ENCODE results near the gene ROBO1.
"Not testable (repeated sequence)": the region's sequence is repeated elsewhere in the genome, so short reads cannot be mapped to it uniquely, and the experiment has no call there.

ROBO1 gene

DNA sequence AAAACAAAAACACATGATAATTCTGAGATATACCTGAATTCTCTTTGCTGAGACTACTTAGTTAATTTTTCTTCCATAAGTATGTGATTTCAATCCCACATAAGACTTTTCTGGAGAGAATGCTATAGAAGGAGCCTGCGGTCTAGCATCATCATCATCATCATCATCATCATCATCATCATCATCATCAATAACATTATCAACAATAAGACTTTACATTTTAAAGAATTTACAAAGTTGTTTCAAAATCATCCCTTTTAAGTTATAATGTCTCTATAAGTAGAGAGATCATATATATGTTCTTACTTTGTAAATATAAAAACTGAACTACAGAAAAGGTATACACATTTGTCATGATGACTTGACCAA, 965.3 kb downstream of the ROBO1 start:
- DNase-seq (ENCODE audit: low read depth in 2 of 2): no peak

- no peak for DNase-seq (ENCODE audit: low read depth in 2 of 2)
These were observed 965.8 kb downstream of the ROBO1 start for GRCh38 chr3:78801926-78802561.

DNA sequence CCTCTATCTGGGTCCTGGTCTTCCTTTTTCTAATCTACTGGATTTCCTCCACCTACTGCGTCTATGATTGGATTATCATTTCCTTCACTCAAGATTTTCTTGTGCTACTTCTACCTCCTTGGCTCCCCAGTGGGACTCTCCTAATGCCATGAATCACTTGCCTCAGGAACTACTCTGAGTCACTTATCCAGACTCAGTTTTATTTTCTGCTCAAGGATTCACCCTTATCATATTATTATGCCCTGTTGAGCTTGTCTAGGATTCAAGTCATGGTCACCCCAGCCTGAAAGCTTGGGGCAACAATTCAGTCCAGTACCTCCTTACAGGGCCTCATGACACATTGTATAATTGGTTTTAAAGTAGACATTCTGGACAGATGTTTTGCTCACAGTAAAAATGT, 968.1 kb downstream of the ROBO1 start:
- no peak for DNase-seq (ENCODE audit: low read depth in 2 of 2)

- no peak for DNase-seq (ENCODE audit: low read depth in 2 of 2)
These were observed 969.4 kb downstream of the ROBO1 start for GRCh38 chr3:78798266-78798832.

GRCh38 chr3:78794431-78794830, 973.4 kb downstream of the ROBO1 start:
- DNase-seq (ENCODE audit: low read depth in 2 of 2): no peak

- no peak for DNase-seq (ENCODE audit: low read depth in 2 of 2)
These were observed 975.1 kb downstream of the ROBO1 start for GRCh38 chr3:78792733-78793132.

DNA sequence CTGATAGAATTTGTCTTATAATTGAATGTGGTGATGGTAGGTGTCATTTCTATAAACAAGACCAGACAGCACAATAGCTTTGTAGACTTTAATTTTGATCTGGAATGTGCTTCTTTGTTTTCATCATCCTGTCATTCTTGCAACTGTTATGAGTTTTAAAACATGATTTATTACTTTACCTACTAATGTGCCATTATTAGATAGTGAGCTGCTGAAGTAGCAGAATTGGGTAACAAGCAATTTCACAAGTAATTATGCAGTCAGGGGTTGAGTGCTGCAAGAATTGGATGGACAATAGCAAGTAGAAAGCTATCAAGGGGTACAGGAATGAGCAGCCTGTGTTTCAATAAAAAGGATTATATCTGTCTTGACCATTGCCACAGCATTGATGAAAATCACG, 975.6 kb downstream of the ROBO1 start:
- no peak for DNase-seq (ENCODE audit: low read depth in 2 of 2)

DNA sequence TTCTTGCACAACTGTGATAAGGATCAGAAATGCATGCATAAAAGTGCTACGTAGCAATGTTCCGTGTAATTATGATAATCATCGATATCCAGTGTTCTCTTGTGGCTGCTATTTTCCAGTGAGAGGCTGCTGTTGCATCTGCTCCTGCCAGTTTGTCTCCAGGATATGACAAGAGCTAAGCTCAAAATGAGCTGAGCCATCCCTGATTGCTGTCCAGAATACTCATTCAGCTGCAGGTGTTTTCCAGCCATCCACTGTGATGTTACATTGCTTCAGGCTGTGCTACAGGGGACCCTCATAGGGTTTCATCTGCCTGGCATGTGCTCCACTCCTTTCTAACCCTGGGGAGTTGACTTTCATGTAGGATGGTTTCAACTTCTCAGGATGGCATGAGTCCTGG, 976.0 kb downstream of the ROBO1 start:
- DNase-seq (ENCODE audit: low read depth in 2 of 2): no peak

DNA sequence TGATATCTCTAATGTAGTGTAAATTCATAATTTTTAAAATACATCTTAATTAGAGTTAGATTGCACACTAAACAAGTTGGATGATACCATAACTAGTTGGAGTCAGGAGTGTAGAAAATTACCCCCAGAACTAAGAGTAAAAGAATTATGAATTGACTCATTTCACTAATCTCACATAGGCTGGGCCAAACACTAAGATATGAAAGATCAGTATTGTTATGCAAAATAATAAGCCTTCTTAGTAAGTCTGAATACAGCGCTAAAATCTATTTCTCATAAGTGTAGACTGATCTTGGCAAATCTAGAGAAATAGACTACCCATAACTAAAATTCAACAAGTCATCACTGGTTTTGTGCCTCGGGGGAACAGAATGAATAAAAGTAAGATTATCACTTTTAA, 979.0 kb downstream of the ROBO1 start:
- no peak for DNase-seq (ENCODE audit: low read depth in 2 of 2)

- DNase-seq (ENCODE audit: low read depth in 2 of 2): no peak
These were observed 982.8 kb downstream of the ROBO1 start for GRCh38 chr3:78785004-78785403.

- DNase-seq (ENCODE audit: low read depth in 2 of 2): no peak
These were observed 986.4 kb downstream of the ROBO1 start for GRCh38 chr3:78781351-78781750.

- DNase-seq (ENCODE audit: low read depth in 2 of 2): no peak
These were observed 1001.9 kb downstream of the ROBO1 start for GRCh38 chr3:78765671-78766485.

DNA sequence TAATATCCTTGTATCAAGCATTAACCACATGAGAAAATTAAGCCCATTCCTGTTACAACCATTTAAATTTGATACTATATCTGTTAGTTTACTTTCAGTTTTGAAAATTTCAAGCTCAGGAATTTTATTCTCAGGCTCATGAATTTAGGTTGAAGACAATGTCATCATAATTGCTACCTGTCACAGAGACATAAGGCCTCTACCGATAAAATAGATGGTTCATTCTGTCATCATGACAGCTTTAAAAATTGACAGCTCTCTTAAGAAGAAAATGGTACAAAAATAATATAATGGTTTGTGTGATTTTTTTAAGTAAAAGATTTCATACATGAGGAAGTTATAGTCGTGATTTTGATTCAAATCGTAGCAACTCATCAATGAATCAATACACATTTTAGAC, 1003.2 kb downstream of the ROBO1 start:
- DNase-seq (ENCODE audit: low read depth in 2 of 2): no peak

GRCh38 chr3:78762121-78762520, 1005.7 kb downstream of the ROBO1 start:
- DNase-seq (ENCODE audit: low read depth in 2 of 2): no peak

GRCh38 chr3:78761126-78761525, 1006.7 kb downstream of the ROBO1 start:
- DNase-seq (ENCODE audit: low read depth in 2 of 2): no peak

GRCh38 chr3:78757731-78758130, 1010.1 kb downstream of the ROBO1 start:
- DNase-seq (ENCODE audit: low read depth in 2 of 2): no peak

GRCh38 chr3:78754066-78754743, 1013.6 kb downstream of the ROBO1 start:
- DNase-seq (ENCODE audit: low read depth in 2 of 2): no peak

DNA sequence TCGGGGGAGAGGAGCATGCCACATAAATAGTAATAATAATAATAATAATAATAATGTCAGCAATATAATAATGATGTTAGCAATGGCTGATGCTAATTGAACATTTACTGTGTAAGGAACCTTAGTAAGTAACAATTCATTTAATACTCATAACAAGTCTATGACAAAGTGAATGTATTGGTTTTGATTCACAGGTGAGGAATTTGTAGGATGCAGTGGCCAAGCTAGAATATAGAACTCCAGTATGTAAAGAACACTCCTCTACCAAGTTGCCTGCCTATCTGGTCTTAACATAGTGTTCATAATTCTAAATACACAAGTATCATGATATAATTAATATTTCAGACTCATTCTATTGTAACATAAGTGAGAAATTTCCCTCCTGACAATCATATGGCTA, 1016.5 kb downstream of the ROBO1 start:
- DNase-seq (ENCODE audit: low read depth in 2 of 2): no peak

DNA sequence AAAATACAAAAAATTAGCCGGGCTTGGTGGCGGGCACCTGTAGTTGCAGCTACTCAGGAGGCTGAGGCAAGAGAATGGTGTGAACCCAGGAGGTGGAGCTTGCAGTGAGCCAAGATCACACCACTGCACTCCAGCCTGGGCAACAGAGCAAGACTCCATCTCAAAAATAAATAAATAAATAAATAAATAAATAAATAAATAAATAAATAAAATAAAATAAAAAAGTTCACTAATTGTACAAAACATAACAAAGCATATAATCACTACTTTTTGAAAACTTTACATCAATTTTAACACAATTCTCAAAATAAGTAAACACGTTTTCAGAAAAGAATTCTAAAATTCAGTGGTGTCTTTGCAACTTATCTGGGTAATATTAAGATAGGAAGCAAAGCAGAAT, 1017.5 kb downstream of the ROBO1 start:
- not testable (repeated sequence) for DNase-seq (ENCODE audit: low read depth in 2 of 2)

- DNase-seq (ENCODE audit: low read depth in 2 of 2): no peak
These were observed 1018.7 kb downstream of the ROBO1 start for GRCh38 chr3:78749056-78749455.

- DNase-seq (ENCODE audit: low read depth in 2 of 2): no peak
These were observed 1022.0 kb downstream of the ROBO1 start for GRCh38 chr3:78745847-78746246.

DNA sequence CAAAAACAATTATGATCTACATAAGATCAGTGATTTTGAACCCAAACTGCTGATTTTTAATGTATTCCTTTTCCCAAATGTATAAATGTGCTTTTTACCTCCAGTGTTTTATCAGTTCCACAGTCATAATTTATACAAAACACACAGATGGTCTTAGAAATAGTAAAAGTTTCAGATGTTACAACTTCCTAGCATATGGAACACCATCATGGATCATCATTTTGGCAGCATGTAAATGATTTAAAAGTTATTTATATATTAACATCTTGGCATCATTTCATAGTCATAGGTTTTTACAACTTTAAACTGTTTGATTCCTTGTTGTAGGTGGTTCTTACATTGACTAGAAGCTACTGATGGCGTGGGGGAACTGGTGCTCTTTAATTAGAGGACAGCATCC, 1025.3 kb downstream of the ROBO1 start:
- no peak for DNase-seq (ENCODE audit: low read depth in 2 of 2)

DNA sequence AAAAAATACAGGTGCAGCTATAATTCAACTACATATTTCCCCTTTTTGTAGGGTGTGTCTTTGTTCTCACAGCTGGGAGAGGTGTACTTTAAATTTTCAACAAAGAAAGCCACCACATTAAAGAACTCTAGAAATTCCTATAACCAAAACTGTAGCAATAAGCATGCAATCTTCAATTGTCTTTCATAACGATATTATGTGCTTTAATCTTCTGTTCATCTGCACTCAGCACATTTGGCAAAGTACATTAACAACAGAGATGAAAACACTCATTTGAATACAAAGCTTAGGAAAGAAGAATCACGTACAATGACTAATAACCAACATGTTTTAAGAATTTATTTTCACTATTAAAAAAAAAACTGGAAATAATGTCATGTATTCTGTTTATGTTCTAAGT, 1025.8 kb downstream of the ROBO1 start:
- DNase-seq (ENCODE audit: low read depth in 2 of 2): no peak
